GM21360 (cell line): ENCODE data around the gene PIM1.
"Not testable (repeated sequence)": the region's sequence is repeated elsewhere in the genome, so short reads cannot be mapped to it uniquely, and the experiment has no call there.

Experiments used
- ATAC-seq: cut with Tn5 transposase; IDR thresholded peaks from one replicate; pipeline ENCODE4 v1.9.1; 2021; ENCODE audit warnings: mild to moderate bottlenecking, moderate library complexity; ENCODE audit not compliant: unreplicated experiment

The PIM1 gene

DNA sequence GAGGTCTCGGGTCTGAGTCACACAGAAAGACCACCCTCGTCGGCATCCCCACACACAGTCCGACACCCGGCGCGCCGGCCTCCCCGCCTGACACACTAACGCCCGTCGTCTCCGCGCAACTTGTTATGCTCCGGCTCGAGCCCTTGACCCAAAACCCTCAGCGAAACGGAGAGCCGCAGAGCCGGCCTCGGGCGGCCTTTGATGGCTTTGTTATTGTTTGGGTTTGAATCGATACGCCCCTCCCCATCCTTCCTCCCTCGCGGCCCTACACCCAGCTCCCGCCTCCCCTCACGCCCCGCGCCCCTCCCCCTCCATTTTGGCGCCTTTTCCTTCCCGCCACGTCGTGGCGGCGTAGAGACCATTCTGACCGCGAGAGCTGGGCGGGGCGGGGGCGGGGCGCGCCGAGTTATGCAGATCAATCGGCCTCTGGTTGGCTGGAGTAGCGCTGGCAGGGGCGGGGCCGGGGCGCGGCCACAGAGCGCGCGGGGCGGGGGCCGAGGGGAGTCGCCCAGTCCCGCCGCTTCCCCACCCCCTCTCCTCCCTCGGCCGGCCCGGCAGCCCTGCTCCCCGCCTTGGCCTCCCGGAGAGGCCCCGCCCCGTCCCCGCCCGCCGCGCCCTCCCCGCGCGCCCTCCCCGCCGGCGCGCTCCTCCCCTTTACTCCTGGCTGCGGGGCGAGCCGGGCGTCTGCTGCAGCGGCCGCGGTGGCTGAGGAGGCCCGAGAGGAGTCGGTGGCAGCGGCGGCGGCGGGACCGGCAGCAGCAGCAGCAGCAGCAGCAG is at the start of gene PIM1:
Gene PIM1 (plus strand): TSS at position 657 of the 777 bp plus-strand sequence. CDS start 424 bp downstream, outside the sequence.
- ATAC-seq: peak; percentile 53

DNA sequence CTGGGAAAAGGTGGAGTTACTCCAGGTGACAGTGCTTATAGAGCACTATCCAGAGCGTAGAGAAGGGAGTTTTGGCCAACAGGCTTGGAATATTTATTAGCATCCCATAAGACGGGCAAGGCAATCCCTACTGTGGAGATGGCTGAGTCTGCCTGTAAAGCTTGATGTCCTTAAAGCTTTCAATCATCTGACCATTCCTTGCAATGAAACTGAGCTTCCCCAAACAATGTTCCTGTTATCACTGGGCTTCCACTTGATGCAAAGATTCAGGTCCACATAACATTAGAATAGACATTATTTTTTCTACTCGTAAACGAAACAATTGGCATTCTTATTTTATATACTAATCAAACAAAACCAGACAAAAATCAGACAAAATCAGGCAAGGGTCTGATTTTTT is 48.4 kb upstream of the PIM1 start:
- ATAC-seq: no peak

- no peak for ATAC-seq
Observed at GRCh38 chr6:37122861-37123260, 47.1 kb upstream of the PIM1 start.

GRCh38 chr6:37123957-37124729 is 45.8 kb upstream of the PIM1 start:
- ATAC-seq: no peak

DNA sequence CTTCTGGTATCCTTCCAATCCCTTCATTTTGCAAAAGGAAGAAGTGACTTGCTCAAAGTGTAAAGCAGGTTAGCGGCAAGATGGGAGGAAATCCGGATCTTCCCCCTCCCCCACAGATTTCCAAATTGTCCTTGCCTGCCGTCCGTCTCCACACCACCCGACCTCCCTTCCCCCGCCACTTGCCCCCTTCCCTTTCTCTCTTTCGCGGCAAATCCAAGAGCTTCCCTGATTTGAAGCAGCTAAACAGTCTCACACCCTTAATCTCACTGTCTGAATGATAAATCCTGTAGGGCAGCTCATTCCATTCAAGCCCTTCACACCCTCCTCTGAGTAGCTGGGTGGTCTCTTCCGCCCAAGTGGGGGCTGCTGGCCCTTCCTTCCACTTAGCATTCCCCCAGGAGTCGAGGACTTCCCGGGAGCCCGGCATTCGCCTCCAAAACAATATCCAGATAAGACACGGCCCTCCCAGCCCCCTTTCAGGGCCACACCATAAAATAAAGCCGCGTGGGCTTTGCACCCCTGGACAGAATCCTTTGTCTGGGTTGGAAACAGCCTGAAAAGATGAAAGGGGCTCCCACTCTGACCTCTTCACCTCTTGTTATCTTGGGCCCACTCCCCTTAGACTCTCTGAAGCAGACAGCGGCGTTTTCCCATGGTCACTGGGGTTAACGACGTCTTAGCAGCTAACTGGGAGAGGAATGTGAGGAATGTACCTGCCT is 44.0 kb upstream of the PIM1 start:
- ATAC-seq: no peak

DNA sequence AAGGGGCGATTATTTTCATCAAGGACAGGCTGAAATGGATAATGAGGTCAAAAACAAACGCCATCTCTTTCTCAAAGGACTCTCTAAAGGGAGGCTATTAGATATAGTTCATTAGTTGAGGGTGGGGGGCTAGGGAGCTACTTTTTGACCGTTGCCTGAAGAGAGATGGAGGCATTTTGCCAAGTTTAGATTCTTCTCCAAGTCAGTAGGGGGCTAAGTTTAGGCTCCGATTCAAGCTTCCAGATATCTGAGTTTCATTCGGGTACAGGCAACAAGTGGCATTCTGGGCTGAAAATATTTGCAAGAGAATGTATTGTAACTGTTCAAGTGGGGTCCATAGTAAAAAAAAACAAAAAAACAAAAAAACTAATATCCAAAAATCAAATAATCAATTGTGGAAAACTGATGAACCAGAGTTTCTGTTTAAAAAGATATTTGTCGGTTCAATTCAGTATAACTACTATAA is 43.4 kb upstream of the PIM1 start:
- ATAC-seq: no peak

DNA sequence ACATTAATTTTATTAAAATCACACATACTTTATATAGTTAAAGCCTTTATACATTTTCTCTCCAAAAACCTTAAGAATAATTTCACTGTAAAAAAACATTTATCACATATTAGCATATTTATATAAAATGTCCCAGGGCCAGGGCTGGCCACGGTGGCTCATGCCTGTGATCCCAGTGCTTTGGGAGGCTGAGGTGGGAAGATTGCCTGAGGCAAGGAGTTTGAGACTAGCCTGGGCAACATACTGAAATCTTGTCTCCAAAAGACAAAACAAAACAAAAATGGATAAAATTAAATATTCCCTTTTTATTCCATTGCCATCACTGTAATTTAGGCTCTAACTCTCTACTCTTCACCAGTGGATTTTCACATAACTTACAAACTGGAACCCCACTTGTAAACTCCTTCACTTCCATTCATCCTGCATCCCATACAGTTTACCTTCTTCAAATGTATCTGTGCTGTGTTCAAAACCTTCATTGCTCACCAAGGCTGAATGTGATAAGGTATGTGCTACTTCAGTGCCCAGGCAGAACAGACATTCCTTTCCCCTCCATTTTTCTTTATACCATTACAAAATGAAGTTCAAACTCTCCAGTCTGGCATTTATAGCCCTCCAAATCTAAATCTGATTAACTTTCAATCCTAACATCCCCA is 42.9 kb upstream of the PIM1 start:
- ATAC-seq: no peak

GRCh38 chr6:37127961-37128862 is 41.7 kb upstream of the PIM1 start:
- no peak for ATAC-seq

DNA sequence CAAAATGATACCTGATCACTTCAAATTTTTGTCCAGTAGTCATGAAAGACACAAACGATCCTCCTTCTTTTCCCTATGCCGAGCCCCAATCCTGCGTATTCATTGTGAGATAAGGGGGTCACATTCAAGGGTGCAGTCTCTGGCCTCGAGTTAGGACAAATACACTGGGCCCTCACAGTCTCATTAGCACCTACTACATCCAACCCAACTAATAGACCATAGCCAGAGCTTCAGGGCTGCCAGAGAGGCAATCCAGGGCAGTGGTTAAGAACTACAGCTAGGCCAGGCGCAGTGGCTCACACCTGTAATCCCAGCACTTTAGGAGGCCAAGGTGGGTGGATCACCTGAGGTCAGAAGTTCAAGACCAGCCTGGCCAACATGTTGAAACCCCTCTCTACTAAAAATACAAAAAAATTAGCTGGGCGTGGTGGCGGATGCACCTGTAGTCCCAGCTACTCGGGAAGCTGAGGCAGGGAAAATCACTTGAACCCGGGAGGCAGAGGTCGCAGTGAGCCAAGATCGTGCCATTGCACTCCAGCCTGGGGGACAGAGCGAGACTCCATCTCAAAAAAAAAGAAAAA is 41.0 kb upstream of the PIM1 start:
- not testable (repeated sequence) for ATAC-seq

DNA sequence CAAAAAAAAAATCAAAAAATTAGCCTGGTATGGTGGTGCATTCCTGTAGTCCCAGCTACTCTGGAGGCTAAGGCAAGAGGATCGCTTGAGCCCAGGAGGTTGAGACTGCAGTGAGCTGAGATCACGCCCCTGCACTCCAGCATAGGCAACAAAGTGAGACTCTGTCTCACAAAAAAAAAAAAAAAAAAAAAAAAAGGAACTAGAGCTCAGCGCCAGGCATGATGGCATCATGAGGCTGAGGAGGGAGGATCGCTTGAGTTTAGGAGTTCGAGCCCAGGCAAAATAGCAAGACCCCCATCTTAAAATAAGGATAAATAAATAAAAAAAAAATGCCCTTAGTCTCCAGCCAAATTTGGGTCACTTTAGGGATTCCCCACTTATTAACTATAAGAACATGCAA is 40.4 kb upstream of the PIM1 start:
- no peak for ATAC-seq

DNA sequence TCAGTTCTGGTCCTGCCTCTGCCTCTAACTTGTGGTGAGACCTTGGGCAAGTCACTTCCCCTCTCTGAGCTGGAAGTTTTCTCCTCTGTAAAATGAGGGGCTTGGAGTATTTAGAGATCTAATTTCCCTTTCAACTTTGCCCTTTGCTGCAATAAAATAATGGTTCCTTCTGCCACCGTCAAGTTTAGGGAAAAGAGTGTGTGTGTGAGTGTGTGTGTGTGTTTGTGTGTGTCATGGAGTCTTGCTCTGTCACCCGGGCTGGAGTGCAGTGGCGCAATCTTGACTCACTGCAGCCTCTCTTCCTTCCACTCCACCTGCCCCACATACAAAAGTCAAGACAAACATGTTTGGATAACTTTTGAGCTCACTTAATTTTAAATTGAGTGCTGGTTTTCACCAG is 39.2 kb upstream of the PIM1 start:
- no peak for ATAC-seq

DNA sequence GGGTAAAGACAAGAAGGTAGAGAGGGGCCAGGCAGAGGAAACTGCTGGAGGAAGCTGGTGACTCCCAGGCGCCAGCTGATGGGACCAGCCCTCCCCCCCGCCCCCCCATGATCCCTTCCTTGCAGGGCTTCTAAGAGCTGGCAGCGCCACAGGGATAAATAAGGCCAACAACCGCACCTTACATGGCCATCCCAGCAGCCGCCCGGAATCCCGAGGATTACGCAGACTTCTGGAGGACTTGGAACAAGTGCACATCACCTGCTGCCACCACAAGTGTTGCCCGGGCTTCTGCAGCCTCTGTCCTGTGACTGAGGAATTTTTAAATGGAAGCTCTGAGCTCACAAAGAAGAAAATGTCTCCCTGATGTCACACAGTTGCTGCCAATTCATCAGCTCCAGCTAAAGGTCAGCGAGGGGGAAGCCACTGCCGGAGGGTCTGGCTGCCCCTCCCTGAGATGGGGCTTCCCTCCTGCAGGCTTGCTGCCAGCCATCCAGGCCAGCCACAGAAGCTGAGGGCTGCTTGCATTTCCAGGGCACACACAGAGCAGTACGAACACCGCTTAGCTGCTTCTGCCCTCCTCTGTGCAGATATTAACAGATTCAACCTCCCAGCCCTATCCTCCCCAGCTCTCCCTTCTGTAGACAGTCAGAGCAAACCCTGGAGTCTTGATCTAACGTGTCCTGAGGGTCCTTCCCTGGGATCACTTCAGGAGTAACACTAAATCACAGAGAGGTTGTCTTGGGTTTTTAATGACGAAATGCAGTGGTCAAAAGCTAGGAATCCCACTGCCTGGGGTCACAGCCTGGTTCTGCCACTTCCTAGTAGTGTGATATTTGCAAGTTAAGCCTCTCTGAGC is 38.6 kb upstream of the PIM1 start:
- ATAC-seq: no peak

DNA sequence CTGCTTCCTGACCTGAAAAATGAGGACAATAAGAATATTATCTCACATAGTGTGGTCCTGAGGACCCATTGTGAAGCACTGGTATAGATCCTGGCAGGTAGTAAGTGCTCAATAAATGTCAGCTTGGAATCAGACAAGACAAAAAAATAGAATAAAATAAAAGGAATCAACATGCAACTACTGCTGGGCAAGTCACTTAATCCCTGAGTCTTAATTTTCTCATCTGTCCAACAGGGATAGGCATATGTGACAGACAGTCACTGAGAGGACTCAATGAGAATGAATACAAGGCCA is 38.0 kb upstream of the PIM1 start:
- no peak for ATAC-seq

- ATAC-seq: no peak
Observed at GRCh38 chr6:37134036-37134395, 35.9 kb upstream of the PIM1 start.

DNA sequence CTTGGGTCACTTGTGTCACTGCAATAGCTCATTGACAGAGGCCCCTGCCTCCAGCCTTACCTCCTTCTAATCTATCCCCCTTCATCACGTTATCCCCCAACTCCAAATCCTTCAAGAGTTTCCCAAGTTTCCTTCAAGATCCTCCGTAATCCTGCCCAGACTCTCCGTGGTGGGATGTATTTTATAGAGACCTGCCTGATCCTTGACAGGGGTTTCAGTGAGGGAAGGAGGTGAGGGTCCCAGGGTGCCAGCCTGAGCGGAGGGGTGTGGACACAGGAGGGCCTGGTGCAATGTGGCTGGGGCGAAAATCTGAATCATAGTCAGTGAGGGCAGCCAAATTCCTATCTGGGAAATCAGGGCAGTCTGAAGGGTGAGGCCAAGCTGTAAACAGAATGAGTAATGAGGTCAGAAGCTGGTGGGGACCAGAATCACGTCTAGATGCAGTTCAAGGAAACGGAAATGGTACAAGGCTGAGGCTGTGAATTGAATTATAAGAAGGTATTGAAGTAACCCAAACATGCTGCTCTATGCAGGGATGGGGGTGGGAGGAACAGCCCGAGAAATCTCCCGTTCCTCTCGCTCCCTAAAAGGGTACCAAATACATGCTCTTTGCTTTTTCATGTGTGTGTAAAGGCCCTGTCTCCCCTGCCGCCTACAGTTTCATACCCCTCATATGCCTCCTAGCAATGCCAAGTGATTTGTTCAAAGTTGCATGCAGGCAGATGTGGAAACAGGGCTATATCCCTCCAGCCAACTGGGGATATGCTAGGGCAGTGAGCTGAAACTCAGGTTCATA is 35.4 kb upstream of the PIM1 start:
- ATAC-seq: no peak

DNA sequence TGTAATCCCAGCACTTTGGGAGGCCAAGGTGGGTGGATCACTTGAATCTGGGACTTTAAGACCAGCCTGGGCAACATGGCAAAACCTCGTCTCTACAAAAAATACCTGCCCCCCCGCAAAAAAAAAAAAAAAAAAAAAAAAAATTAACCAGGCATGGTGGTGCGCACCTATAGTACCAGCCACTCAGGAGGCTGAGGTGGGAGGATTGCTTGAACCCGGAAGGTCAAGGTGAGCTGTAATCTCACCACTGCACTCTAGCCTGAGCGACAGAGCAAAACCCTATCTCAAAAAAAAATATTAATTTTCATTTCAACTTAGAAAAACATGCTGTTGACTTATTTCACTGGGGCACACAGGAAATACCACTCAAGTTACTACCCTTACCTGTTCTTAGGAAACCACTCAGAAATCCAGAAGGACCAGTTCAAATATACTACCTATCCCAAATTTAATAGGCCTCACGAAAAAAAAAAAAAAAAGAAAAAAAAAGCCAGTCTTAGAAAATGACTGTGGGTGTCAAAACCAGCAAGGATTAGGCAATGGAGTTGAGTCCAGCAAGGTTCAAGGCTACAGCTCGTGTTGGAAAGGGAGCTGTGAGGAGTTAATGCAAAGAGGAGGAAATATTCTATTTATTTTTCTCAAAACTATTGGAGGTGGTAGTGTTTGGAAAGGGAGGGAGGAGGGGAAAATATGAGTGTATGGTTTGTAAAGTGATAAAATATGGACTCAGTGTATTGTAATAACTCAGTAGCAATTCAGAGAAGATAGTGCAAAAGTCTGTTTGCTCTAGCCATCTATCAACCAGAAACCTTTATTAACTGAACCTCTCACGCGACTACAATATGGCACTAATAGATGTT is 33.9 kb upstream of the PIM1 start:
- ATAC-seq: no peak

GRCh38 chr6:37136821-37137200 is 33.1 kb upstream of the PIM1 start:
- ATAC-seq: no peak
